T1000 (cell line): Measurements from ENCODE around the gene MYT1.
"Not testable (repeated sequence)": the region's sequence is repeated elsewhere in the genome, so short reads cannot be mapped to it uniquely, and the experiment has no call there.

Source experiments
- DNase-seq: peaks from one replicate; lab custom pipeline; 2025; ENCODE audit warnings: mixed read lengths; lab: John Stamatoyannopoulos, UW

The MYT1 gene

GRCh38 chr20:64232794-64233193 lies 68.5 kb downstream of the MYT1 start:
- DNase-seq = no peak

DNA sequence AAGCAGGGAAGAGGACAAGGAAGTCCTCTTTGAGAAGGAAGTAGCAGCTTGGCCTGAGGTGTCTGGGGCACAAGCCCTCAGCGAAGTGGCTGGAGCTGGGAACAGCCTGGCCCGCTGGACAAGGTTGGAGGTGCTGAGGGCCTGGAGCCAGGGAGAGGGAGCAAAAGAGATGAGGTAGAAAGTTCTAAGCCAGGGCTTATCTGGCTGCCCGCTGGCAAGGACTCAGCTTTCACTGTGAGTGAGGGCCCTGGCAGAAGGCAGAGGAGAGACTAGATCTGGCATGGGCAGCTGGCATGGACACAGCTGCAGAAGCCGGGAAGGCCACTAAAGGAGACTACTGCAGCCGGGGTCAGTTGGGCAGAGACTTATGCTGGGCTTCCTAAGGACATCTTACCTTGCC lies 69.5 kb downstream of the MYT1 start:
- DNase-seq = no peak

DNA sequence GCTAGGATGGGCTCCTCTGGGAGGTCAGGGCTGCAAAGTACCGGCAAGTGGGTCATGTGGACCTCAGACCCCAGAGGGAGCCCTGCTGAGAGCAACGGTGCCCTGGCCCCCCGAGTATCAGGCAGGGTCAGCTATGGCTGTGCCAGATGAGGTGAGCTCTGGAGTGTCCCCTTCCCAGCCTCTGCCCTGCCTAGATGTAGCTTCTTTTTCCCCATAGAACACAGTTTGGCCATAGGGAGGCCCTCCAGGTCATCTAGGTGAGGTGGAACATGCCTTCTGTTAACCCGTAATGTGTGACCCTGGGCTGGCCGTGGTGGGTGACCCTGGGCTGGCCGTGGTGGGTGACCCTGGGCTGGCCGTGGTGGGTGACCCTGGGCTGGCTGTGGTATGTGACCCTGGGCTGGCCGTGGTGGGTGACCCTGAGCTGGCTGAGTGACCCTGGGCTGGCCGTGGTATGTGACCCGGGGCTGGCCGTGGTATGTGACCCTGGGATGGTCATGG lies 70.1 kb downstream of the MYT1 start:
- no peak for DNase-seq

DNA sequence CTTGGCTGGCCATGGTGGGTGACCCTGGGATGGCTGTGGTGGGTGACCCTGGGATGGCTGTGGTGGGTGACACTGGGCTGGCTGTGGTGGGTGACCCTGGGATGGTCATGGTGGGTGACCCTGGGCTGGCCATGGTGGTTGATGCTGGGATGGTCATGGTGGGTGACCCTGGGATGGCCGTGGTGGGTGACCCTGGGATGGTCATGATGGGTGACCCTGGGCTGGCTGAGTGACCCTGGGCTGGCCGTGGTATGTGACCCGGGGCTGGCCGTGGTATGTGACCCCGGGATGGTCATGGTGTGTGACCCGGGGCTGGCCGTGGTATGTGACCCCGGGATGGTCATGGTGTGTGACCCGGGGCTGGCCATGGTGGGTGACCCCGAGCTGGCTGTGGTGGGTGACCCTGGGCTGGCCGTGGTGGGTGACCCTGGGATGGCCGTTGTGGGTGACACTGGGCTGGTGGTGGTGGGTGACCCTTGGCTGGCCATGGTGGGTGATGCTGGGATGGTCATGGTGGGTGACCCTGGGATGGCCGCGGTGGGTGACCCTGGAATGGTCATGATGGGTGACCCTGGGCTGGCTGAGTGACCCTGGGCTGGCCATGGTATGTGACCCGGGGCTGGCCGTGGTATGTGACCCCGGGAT lies 70.8 kb downstream of the MYT1 start:
- not testable (repeated sequence) for DNase-seq

DNA sequence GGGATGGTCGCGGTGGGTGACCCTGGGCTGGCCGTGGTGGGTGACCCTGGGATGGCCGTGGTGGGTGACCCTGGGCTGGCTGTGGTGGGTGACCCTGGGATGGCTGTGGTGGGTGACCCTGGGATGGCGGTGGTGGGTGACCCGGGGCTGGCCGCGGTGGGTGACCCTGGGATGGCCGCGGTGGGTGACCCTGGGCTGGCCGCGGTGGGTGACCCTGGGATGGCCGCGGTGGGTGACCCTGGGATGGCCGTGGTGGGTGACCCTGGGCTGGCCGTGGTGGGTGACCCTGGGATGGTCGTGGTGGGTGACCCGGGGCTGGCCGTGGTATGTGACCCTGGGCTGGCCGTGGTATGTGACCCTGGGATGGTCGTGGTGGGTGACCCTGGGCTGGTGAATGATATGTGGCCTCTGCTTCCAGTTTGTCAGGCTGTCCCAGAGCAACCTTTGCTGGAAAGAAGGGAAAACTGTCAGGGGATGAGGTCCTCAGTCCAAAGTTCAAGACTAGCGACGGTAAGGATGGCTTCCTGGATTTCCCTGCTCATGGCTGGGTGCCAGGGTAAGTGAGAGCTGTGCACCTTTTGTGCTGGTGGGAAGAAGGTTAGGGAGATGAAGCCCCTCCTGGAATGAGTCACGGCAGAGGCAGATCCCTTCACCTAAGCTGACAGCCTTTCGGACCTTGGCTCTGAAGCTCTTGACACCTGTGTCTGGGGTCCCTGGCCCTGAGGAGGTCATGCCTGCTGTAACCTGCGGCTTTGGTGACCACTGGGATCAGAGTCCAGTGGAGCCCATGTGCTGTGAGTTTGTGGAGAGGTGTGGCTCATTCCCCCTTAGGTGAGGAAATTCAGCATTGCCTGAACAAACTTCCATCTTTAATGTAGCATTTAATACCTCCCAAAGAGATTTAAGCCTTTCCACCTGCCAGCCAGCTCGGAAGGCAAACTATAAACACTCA lies 72.2 kb downstream of the MYT1 start:
- no peak for DNase-seq

DNA sequence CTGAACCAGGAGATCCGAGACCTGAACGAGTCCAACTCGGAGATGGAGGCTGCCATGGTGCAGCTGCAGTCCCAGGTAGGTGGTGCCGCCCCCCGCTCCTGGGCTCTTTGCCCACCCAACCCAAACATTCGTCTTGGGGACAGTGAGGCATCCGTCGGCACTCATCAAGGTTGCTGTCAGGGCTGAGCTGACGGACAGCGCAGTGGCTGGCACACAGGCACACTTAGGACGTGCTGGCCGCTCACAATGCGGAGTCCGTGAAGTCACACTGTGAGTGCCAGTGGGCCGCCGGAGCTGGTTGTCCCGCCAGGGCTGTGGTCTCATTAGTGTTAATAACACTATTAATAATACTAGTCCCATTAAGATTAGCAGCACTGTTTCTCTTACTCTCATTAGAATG lies 73.1 kb downstream of the MYT1 start:
- DNase-seq = no peak

- no peak for DNase-seq
Measured at GRCh38 chr20:64238115-64238825, 74.0 kb downstream of the MYT1 start.

GRCh38 chr20:64238851-64239387 lies 74.7 kb downstream of the MYT1 start:
- DNase-seq = no peak

- DNase-seq = no peak
Measured at GRCh38 chr20:64239449-64240242, 75.4 kb downstream of the MYT1 start.

DNA sequence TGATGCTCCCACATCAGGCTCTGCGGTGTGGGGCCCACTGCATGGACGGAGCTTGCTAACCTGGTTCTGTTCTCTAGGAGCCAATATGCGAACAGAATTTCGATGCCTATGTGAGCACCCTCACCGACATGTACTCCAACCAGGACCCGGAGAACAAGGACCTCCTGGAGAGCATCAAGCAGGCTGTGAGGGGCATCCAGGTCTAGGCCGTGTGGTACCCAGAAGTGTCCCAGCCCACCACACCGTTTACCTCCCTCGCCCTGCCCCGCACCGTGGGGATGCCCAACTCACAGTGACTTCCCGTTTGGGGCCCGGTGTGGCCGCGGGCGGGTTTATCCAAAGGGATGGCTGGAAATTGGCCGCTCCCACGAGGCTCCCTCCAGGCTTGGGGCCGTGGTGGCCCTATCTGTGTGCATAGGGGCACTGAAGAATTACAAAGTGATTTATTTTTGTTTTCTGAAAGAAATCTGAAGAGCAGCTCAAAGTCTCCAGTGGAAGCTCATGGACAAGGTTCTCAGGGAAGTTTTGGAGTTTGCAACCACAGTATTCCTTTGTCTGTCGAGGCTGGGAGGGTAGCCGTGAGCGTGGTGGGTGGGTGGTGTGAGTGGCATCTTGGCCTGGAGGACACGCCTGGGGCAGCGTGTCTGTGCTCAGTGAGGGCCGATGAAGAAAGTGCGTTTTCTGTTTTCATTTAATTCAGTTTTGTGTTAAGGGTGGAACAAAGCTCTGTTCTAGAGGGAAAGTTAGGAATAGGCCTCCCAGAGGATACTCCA lies 76.2 kb downstream of the MYT1 start:
- no peak for DNase-seq

GRCh38 chr20:64241061-64241460 lies 76.8 kb downstream of the MYT1 start:
- no peak for DNase-seq

DNA sequence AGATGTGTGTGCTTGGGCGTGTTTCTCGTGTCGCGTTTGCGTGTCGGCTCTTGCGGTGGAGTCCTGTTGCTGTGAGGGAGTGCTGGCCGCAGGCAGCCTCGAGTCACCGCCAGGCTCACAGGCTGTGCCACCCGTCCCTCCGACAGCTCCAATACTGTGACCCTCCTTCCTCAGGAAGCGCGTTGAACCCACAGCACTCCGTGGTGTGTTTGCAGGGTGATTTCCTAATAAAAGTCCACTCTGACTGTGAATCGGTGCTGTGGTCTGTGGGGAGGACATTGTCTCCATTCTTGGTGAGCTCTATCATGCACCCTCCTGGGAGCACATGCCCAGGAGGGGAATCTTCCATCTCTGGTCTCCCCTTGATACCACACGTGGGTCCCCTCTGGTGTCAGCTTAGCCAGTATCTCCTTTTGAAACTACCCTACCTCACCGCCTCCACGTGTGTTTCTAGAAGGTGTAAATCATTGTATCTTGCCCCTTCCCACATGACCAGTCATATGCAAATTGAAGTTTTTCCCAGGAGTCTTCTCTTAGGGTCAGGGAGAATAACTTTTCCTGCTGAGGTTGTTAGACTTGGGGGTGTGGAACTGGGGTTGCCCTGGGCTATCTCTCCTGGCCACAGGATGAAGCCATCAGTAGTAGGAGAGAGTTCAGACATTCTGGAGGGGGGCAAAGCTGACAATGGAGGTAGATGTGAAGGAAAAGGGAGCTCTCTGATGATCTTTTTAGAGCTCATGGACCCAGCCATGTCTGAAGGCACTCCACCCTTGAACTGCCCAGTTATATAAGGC lies 77.9 kb downstream of the MYT1 start:
- DNase-seq = no peak

GRCh38 chr20:64242797-64243475 lies 78.7 kb downstream of the MYT1 start:
- no peak for DNase-seq

- no peak for DNase-seq
Measured at GRCh38 chr20:64244281-64244805, 80.1 kb downstream of the MYT1 start.

DNA sequence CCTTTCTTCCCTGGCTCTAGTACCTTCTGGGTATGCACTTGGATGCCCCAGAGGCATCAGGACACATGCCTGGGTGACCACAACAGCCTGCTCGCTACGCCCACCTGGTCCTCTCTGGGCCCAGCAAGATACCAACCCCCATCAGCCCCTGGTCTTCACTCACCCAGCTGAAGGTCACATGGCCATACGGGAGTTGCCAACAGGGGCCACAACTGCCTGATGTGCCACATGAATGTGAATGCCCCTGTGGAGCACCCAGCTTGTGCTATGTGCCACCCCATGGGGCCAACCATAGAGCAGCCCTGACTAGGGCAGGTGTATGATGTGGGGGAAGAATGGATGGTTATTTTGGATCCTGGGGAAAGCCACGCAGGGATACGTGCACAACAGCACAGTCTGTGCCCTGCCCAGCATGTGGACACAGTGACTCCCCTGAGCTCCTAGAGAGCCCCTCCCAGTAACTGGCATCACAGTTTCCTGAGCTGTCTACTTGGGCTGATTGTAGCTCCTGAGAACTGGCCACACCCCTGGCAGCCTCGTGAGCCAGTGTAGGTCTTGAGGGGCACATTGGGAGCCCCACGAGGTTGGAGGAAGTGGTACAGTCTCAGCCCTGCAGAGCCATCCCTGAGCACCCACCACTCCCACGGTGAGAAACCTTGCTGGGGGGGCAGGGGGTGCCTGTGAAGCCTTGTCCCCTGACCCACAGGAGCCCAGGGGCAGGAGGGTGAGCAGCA lies 80.8 kb downstream of the MYT1 start:
- DNase-seq = no peak

DNA sequence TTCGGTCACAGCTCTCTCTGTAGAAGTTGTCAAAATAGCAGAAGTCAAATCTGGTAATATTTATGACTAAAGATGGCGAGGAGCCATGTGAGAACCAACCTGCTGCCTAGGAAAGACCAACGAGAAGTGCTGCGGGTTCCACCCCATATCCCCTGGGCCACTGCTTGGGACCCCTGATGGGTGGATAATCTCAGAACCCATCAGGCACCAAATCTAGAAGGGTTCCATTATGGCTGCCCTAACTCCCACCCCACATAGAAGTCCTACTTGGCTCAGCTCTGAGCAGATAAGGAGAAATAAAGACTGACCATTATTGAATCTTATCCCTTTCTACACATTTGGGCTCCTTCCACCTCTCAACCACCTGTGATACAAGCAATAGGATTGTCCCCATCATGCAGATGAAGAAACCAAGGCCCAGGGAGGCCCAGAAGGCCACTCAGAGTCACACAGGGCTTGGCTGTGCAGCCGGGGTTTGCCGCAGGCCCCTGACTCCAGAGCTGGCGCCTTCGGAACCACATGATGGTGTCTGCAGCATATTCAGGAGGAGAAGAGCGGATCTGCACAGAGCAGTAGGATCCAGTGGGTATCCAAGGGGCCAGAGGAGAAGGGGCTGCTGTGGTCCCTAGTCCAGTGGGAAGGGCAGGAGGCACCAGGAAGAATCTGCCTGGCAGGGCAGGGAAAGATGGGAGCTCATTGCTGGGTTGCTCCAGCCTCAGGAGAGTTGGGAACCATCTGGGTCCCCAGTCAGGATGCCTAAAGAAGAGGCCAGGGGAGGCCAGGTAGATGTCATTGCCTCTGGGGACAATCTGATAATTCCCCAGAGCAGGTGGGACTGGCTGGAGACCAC lies 81.7 kb downstream of the MYT1 start:
- DNase-seq = no peak

- no peak for DNase-seq
Measured at GRCh38 chr20:64246616-64247306, 82.5 kb downstream of the MYT1 start.
